ENCODE results near the gene KRTAP10-8. TPM values are rescaled to one million over a fixed set of nuclear protein-coding genes. Genes with fewer than 3 reads are reported as not detected.
"Not testable (repeated sequence)": the region's sequence is repeated elsewhere in the genome, so short reads cannot be mapped to it uniquely, and the experiment has no call there.

KRTAP10-8 gene
- total RNA-seq, 1 donor from 2014 or later = not detected

DNA sequence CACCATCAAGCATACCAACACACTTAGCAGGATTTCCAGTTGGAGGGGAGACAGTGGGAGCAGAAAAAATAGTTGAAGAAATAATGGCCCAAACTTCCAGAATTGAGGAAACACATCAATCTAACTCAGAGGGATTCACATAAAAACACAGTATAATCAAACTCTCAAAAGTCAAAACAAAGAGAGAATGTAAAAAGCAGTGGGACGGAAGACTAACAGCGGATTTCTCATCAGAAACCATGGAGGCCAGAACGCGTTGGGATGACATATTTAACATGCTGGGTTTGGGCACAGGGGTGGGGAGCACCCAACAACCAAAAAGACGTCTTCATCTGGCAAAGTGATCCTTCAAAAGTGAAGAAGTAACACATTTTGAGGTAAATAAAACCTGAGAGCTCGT lies 8.0 kb downstream of the KRTAP10-8 start:
- TF ChIP-seq, protein P1, sequence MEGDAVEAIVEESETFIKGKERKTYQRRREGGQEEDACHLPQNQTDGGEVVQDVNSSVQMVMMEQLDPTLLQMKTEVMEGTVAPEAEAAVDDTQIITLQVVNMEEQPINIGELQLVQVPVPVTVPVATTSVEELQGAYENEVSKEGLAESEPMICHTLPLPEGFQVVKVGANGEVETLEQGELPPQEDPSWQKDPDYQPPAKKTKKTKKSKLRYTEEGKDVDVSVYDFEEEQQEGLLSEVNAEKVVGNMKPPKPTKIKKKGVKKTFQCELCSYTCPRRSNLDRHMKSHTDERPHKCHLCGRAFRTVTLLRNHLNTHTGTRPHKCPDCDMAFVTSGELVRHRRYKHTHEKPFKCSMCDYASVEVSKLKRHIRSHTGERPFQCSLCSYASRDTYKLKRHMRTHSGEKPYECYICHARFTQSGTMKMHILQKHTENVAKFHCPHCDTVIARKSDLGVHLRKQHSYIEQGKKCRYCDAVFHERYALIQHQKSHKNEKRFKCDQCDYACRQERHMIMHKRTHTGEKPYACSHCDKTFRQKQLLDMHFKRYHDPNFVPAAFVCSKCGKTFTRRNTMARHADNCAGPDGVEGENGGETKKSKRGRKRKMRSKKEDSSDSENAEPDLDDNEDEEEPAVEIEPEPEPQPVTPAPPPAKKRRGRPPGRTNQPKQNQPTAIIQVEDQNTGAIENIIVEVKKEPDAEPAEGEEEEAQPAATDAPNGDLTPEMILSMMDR (conservative IDR thresholded peaks at IDR 0.05) = no peak
- Mint-ChIP-seq H3K4me3 (no peak overlapping the region), H3K9me3 (peaks cover 30% of the 10 kb centered on the region), H3K36me3 (ENCODE audit: low read depth) (peaks cover 12% of the 10 kb centered on the region), H3K27ac (ENCODE audit: unreplicated experiment) (no peak overlapping the region), H3K4me1 (no peaks in the 10 kb centered on the region), H3K27me3 (ENCODE audit: low read depth) (peaks cover 8% of the 10 kb centered on the region)
- no peak for DNase-seq (ENCODE audit: low read depth, low spot score)

DNA sequence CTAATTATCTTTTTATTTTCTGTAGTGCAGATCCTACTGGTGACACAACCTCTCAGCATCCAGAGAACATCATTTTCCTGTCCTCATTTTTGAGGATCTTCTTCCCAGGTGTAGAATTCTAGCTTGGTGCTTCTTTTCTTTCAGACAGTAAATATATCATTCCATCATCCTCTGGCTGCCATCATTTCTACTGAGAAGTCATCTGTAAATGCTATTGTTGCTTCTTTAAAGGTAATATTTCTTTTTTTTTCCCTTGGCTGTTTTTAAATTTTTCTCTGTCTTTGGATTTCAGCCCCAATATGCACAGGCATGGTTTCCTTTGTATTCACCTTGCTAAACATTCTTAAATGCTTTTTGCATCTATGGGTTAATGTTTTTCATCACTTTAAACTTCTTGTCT lies 11.7 kb downstream of the KRTAP10-8 start:
- peaks cover 8% of the 10 kb centered on the region for H3K27me3 Mint-ChIP-seq (ENCODE audit: low read depth)
- no peak overlapping the region for H3K27ac Mint-ChIP-seq (ENCODE audit: unreplicated experiment)
- H3K4me1 Mint-ChIP-seq = no peaks in the 10 kb centered on the region
- peaks cover 12% of the 10 kb centered on the region for H3K36me3 Mint-ChIP-seq (ENCODE audit: low read depth)
- H3K9me3 Mint-ChIP-seq = peaks cover 32% of the 10 kb centered on the region
- DNase-seq (ENCODE audit: low read depth, low spot score) = no peak
- no peak overlapping the region for H3K4me3 Mint-ChIP-seq
- TF ChIP-seq, protein P1 (conservative IDR thresholded peaks at IDR 0.05) = no peak

DNA sequence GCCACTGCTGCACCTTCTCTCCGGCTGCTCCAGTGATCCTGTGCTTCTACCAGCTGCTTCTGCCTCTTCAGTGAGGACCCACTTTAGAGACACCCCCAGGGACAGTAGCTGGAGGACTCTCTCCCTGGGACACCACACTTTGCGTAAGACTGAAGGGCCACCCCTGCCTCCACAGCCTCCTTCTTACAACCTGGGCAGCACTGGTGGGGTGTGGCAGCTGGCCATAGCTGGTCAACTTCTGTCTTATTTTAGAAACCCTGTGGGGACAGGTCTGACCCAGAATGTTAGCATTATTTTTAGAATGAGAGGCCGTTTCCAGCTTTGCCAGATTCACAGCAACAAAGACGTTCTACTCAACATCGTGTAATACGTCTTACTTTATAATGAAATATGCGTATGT lies 13.9 kb downstream of the KRTAP10-8 start:
- TF ChIP-seq, protein P1 (conservative IDR thresholded peaks at IDR 0.05) = no peak
- Mint-ChIP-seq H3K4me1 (no peaks in the 10 kb centered on the region), H3K9me3 (peaks cover 32% of the 10 kb centered on the region), H3K27ac (ENCODE audit: unreplicated experiment) (no peak overlapping the region), H3K27me3 (ENCODE audit: low read depth) (peaks cover 5% of the 10 kb centered on the region), H3K36me3 (ENCODE audit: low read depth) (peaks cover 5% of the 10 kb centered on the region), H3K4me3 (no peak overlapping the region)
- no peak for DNase-seq (ENCODE audit: low read depth, low spot score)

DNA sequence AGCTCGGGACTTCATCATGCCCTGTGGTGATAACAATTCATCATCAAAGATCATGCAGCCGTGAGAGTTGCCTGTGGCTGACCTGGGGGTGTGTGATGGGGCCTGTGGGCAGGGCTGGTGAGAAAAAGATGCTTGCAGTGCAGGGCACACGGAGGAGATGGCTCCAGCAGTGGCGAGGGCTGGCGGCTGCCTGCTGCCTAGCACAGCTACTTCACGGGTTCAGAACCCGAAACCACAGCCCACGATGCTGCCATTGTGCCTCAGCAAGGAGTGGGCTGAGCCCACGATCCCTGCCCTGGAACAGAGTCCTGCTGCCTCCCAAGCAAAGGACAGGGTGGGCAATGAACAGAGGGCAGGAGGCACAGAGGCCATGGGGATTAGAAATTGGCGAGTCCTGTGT lies 14.4 kb downstream of the KRTAP10-8 start:
- DNase-seq (ENCODE audit: low read depth, low spot score) = no peak
- Mint-ChIP-seq H3K27me3 (ENCODE audit: low read depth) (peaks cover 4% of the 10 kb centered on the region), H3K36me3 (ENCODE audit: low read depth) (peaks cover 8% of the 10 kb centered on the region), H3K9me3 (peaks cover 36% of the 10 kb centered on the region), H3K27ac (ENCODE audit: unreplicated experiment) (no peak overlapping the region), H3K4me3 (no peak overlapping the region), H3K4me1 (no peaks in the 10 kb centered on the region)
- TF ChIP-seq, protein P1 (conservative IDR thresholded peaks at IDR 0.05) = no peak

DNA sequence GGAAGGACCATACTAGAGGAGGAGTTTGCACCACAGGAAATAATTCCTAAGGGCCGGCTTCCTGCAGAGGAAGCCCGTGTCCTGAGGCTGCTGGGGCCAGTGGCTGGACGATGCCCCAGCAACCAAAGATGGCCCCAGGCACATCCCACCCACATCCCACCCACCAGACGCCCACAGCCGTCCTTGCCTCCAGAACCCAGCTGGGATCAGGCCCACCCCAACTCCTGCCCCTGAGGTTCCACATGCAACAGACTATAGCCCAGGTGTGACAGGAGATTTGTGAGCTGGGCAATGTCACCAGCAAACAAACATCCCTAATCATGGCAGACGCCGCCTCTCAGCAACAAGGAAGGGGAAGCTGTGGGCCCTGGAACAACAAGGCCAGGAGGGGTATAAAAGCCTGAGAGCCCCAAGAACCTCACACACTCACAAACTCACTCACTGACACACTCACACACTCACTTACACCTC lies 14.8 kb downstream of the KRTAP10-8 start, which contains the start of gene KRTAP10-9:
Gene KRTAP10-9 (plus strand): TSS at position 421 of the 471 bp plus-strand sequence. CDS start 79 bp downstream, outside the sequence.
- TF ChIP-seq, protein P1 (conservative IDR thresholded peaks at IDR 0.05) = no peak
- H3K9me3 Mint-ChIP-seq = peaks cover 37% of the 10 kb centered on the region
- no peak within 1 kb of the TSS for H3K27ac Mint-ChIP-seq (ENCODE audit: unreplicated experiment)
- H3K36me3 Mint-ChIP-seq (ENCODE audit: low read depth) = peaks cover 10% of the 10 kb centered on the region
- DNase-seq (ENCODE audit: low read depth, low spot score) = no peak
- H3K4me1 Mint-ChIP-seq = no peaks in the 10 kb centered on the region
- no peak within 1 kb of the TSS for H3K4me3 Mint-ChIP-seq
- H3K27me3 Mint-ChIP-seq (ENCODE audit: low read depth) = peaks cover 4% of the 10 kb centered on the region

DNA sequence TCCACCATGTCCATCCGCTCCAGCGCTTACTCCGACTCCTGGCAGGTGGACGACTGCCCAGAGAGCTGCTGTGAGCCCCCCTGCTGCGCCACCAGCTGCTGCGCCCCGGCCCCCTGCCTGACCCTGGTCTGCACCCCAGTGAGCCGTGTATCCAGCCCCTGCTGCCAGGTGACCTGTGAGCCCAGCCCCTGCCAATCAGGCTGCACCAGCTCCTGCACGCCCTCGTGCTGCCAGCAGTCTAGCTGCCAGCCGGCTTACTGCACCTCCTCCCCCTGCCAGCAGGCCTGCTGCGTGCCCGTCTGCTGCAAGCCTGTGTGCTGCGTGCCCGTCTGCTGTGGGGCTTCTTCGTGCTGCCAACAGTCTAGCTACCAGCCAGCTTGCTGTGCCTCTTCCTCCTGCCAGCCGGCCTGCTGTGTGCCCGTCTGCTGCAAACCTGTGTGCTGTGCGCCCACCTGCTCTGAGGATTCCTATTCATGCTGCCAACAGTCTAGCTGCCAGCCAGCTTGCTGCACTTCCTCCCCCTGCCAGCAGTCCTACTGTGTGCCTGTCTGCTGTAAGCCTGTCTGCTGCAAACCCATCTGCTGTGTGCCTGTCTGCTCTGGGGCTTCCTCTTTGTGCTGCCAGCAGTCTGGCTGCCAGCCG lies 15.4 kb downstream of the KRTAP10-8 start:
- not testable (repeated sequence) for H3K27ac Mint-ChIP-seq (ENCODE audit: unreplicated experiment); DNase-seq (ENCODE audit: low read depth, low spot score); H3K4me3 Mint-ChIP-seq; H3K4me1 Mint-ChIP-seq; H3K27me3 Mint-ChIP-seq (ENCODE audit: low read depth)
- Mint-ChIP-seq H3K36me3 (ENCODE audit: low read depth) (peaks cover 10% of the 10 kb centered on the region), H3K9me3 (peaks cover 37% of the 10 kb centered on the region)

DNA sequence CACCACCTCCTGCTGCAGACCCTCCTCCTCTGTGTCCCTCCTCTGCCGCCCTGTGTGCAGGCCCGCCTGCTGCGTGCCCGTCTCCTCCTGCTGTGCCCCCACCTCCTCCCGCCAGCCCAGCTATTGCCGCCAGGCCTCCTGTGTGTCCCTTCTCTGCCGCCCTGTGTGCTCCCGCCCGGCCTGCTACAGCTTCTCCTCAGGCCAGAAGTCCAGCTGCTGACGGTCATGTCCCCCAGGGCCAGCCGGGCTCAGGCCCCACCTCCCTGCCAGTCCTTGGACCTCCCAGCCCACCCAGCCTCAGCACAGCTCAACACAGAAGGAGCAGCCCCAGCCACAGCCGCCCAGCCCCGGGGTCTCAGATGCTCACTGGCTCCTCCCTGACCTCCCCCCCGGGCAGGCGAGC lies 16.0 kb downstream of the KRTAP10-8 start:
- H3K4me1 Mint-ChIP-seq; H3K27ac Mint-ChIP-seq (ENCODE audit: unreplicated experiment); DNase-seq (ENCODE audit: low read depth, low spot score); H3K27me3 Mint-ChIP-seq (ENCODE audit: low read depth); H3K4me3 Mint-ChIP-seq: not testable (repeated sequence)
- peaks cover 37% of the 10 kb centered on the region for H3K9me3 Mint-ChIP-seq
- H3K36me3 Mint-ChIP-seq (ENCODE audit: low read depth) = peaks cover 10% of the 10 kb centered on the region

Data from neural crest cell (in vitro differentiated cells).